K562 (cell line): Measurements from ENCODE around the gene LMAN2. TPM values are rescaled to one million over a fixed set of nuclear protein-coding genes. Genes with fewer than 3 reads are reported as not detected.

Source experiments
- CBX3 ChIP-seq, 2 experiments: IDR thresholded peaks; 1 replicate in 1 of 2; 2 replicates in 1 of 2; pipeline ENCODE4 v1.6.1; 2012; ENCODE audit warnings: inconsistent platforms in 2 of 2, low read length in 2 of 2, borderline replicate concordance in 1 of 2, control low read depth in 1 of 2
- CHAMP1 ChIP-seq: fragments of 450-650 bp; IDR thresholded peaks from 2 replicates; pipeline ENCODE4 v1.6.1; 2016; ENCODE audit warnings: mild to moderate bottlenecking
- KDM5B ChIP-seq: fragments of 200-600 bp; sonication (generic); IDR thresholded peaks from 2 replicates; pipeline ENCODE4 v1.6.1; 2012; ENCODE audit warnings: low read depth, mild to moderate bottlenecking, moderate library complexity, low read length, control low read depth, inconsistent platforms; ENCODE audit not compliant: insufficient replicate concordance
- SMARCA4 ChIP-seq: fragments of 450-650 bp; IDR thresholded peaks from 2 replicates; pipeline ENCODE4 v1.6.1; 2016
- XRCC5 ChIP-seq: fragments of 200-400 bp; formaldehyde crosslinking; IDR thresholded peaks from 2 replicates; pipeline ENCODE4 v1.6.1; 2017; ENCODE audit warnings: low read depth, mild to moderate bottlenecking, low read length
- polyA plus RNA-seq, 8 experiments: library from polyadenylated mRNA; depleted of rRNA in 4 of 8; stranded (reverse) in 5 of 8; unstranded in 3 of 8; fragments of >200 nt; fragmentation: Nextera tagmentation in 2 of 8; fragmentation: Illumina TruSeq in 1 of 8; extraction: Ambion mirVana in 2 of 8; extraction: Trizol in 1 of 8; gene quantifications; 2 replicates each; pipeline versions ENCODE4 v1.2.1 to v1.2.3, GENCODE V29; 2011 to 2014; ENCODE audit warnings: inconsistent platforms in 1 of 8, missing spikeins in 1 of 8
- total RNA-seq, 7 experiments: library from RNA; depleted of rRNA in 6 of 7; stranded (reverse); fragments of >200 nt in 6 of 7; fragmentation: Illumina TruSeq in 2 of 7; extraction: Trizol in 2 of 7; gene quantifications; 2 replicates each; pipeline versions ENCODE4 v1.2.1 to v1.2.3, GENCODE V29; 2011 to 2021; ENCODE audit warnings: low replicate concordance in 1 of 7
- TF ChIP-seq, protein P1 (sequence below): IDR thresholded peaks from 2 replicates; pipeline ENCODE4 v1.6.1; 2014; ENCODE audit warnings: antibody characterized with exemption
- TF ChIP-seq, protein P2 (sequence below): fragments of 250-450 bp; sonication (Bioruptor Pico); IDR thresholded peaks from 2 replicates; pipeline ENCODE4 v1.9.0; 2021; ENCODE audit warnings: mild to moderate bottlenecking

The LMAN2 gene
- total and polyA plus RNA-seq, 9 of the 15 experiments (the other 6 are each of a cell fraction or from before 2014, with no cell fraction given): 2.7 to 254 (median 136) TPM

DNA sequence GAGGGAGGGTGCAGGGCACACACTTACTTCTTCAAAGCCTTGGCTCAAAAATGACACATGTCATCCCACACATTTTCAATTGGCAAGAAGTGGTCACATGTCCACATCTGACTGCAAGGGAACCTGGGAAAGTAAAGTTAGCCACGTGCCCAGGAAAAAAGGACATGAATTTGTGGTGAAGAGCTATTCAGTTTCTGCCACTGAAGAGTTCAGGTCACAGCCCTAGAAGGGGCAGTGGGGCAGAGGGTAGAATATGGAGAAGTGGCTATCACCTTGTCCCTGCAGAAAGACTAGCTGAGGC, 4.3 kb upstream of the LMAN2 start (continued):
- TF ChIP-seq, protein P1, sequence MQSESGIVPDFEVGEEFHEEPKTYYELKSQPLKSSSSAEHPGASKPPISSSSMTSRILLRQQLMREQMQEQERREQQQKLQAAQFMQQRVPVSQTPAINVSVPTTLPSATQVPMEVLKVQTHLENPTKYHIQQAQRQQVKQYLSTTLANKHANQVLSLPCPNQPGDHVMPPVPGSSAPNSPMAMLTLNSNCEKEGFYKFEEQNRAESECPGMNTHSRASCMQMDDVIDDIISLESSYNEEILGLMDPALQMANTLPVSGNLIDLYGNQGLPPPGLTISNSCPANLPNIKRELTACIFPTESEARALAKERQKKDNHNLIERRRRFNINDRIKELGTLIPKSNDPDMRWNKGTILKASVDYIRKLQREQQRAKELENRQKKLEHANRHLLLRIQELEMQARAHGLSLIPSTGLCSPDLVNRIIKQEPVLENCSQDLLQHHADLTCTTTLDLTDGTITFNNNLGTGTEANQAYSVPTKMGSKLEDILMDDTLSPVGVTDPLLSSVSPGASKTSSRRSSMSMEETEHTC: no peak
- TF ChIP-seq, protein P2, sequence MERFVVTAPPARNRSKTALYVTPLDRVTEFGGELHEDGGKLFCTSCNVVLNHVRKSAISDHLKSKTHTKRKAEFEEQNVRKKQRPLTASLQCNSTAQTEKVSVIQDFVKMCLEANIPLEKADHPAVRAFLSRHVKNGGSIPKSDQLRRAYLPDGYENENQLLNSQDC (CRISPR knock-in tag): no peak
- TF ChIP-seq CBX3 (IDR thresholded peaks at IDR 0.05; ENCODE audit: borderline replicate concordance in 1 of 2, low read length in 2 of 2) (no peak), SMARCA4 (no peak), CHAMP1 (no peak), KDM5B (no peak), XRCC5 (no peak)
